GM18907 (cell line): ENCODE measurements around the gene CD14.
"Not testable (repeated sequence)": the region's sequence is repeated elsewhere in the genome, so short reads cannot be mapped to it uniquely, and the experiment has no call there.

ENCODE experiments used
- ATAC-seq: cut with Tn5 transposase; IDR thresholded peaks from one replicate; pipeline ENCODE4 v1.9.1; 2021; ENCODE audit warnings: mild to moderate bottlenecking, moderate library complexity; ENCODE audit not compliant: unreplicated experiment

The CD14 gene

GRCh38 chr5:140598836-140599235 is 34.1 kb downstream of the CD14 start:
- no peak for ATAC-seq

- ATAC-seq = no peak
Measured at GRCh38 chr5:140596321-140596741, 36.6 kb downstream of the CD14 start.

- ATAC-seq = no peak
Measured at GRCh38 chr5:140595538-140596300, 37.3 kb downstream of the CD14 start.

- no peak for ATAC-seq
Measured at GRCh38 chr5:140594169-140594568, 38.8 kb downstream of the CD14 start.

- ATAC-seq = not testable (repeated sequence)
Measured at GRCh38 chr5:140593070-140593469, 39.9 kb downstream of the CD14 start.

GRCh38 chr5:140591747-140592372 is 41.1 kb downstream of the CD14 start:
- ATAC-seq = no peak

- no peak for ATAC-seq
Measured at GRCh38 chr5:140590861-140591260, 42.1 kb downstream of the CD14 start.

- ATAC-seq = no peak
Measured at GRCh38 chr5:140588311-140589070, 44.5 kb downstream of the CD14 start.

GRCh38 chr5:140587495-140587894 is 45.5 kb downstream of the CD14 start:
- ATAC-seq = no peak
